Lower lobe of right lung (tissue), 2 donors: Measurements from ENCODE around the gene ARAP1. TPM values are rescaled to one million over a fixed set of nuclear protein-coding genes. Genes with fewer than 3 reads are reported as not detected.
A peak's percentile ranks its signal among the peaks of the same experiment; 100 is the strongest.

Experiments
- ATAC-seq, 2 donors: fragments of 200-7000 bp; cut with Tn5 transposase; one replicate each; pipeline ENCODE4 v1.9.1; 2020 to 2022; ENCODE audit warnings: mild to moderate bottlenecking in 2 of 2, moderate library complexity in 2 of 2
- DNase-seq: peaks from one replicate; pipeline ENCODE4 v3.0.0-alpha.2; 2020
- H3K27ac ChIP-seq: fragments of 200-600 bp; one replicate; pipeline ENCODE4 v1.8.0; 2022
- H3K27me3 ChIP-seq: fragments of 200-600 bp; one replicate; pipeline ENCODE4 v1.8.0; 2022; ENCODE audit warnings: low read depth
- H3K36me3 ChIP-seq: fragments of 200-600 bp; one replicate; pipeline ENCODE4 v1.8.0; 2022; ENCODE audit warnings: mild to moderate bottlenecking
- H3K4me1 ChIP-seq: fragments of 200-600 bp; one replicate; pipeline ENCODE4 v1.8.0; 2022
- H3K4me3 ChIP-seq: fragments of 200-600 bp; one replicate; pipeline ENCODE4 v1.8.0; 2022; ENCODE audit warnings: mild to moderate bottlenecking
- H3K9me3 ChIP-seq: fragments of 200-600 bp; one replicate; pipeline ENCODE4 v1.8.0; 2022
- intact Hi-C: fragments of 100-400 bp; cut with DNase I; formaldehyde crosslinking; loops from one replicate; pipeline ENCODE4 v1.11.0; 2022
- total RNA-seq: library from RNA; stranded (reverse); fragmentation: NEBNext Ultra II Directional; extraction: Animal tissue kit (Norgen Biotek cat#: 25700); gene quantifications from one replicate; pipeline ENCODE4 v1.2.1, GENCODE V29; 2021
- TF ChIP-seq, protein P1 (sequence below): fragments of 200-600 bp; IDR thresholded peaks from one replicate; pipeline ENCODE4 v1.8.0; 2022; ENCODE audit warnings: antibody characterized with exemption, mild to moderate bottlenecking
- donor health status: DM: no; HTN: yes; CAD: no; lungs with severe emphysema.

ARAP1 gene
- total RNA-seq, 1 donor from 2014 or later = 276 TPM

DNA sequence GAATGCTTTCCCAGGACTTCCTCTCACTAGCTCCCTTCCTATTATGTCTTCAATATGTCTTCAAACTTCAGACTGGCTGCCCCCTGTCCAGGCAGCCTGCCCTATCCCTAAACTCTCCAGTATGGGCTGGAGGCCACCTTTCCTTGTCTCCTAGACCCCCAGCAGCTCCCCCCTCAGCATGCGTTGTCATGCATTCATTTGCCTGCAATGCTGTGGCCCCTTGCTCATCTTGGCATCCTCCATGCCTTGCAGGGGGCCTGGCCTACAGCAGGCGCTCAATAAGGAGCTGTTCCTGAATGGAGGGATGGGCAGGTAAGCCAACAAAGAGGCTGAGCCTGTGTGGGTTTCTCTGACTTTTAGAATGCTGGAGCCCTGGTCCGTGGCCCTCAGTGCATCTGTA is 16.4 kb upstream of the ARAP1 start:
- Histone ChIP-seq H3K36me3 (no peaks in the 10 kb centered on the region), H3K9me3 (no peaks in the 10 kb centered on the region), H3K4me1 (peaks cover 9% of the 10 kb centered on the region), H3K27me3 (no peaks in the 10 kb centered on the region), H3K4me3 (no peak overlapping the region), H3K27ac (no peak overlapping the region)
- TF ChIP-seq, protein P1, sequence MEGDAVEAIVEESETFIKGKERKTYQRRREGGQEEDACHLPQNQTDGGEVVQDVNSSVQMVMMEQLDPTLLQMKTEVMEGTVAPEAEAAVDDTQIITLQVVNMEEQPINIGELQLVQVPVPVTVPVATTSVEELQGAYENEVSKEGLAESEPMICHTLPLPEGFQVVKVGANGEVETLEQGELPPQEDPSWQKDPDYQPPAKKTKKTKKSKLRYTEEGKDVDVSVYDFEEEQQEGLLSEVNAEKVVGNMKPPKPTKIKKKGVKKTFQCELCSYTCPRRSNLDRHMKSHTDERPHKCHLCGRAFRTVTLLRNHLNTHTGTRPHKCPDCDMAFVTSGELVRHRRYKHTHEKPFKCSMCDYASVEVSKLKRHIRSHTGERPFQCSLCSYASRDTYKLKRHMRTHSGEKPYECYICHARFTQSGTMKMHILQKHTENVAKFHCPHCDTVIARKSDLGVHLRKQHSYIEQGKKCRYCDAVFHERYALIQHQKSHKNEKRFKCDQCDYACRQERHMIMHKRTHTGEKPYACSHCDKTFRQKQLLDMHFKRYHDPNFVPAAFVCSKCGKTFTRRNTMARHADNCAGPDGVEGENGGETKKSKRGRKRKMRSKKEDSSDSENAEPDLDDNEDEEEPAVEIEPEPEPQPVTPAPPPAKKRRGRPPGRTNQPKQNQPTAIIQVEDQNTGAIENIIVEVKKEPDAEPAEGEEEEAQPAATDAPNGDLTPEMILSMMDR = no peak
- intact Hi-C loops = no loop called here
- DNase-seq = no peak
- ATAC-seq = no peak

DNA sequence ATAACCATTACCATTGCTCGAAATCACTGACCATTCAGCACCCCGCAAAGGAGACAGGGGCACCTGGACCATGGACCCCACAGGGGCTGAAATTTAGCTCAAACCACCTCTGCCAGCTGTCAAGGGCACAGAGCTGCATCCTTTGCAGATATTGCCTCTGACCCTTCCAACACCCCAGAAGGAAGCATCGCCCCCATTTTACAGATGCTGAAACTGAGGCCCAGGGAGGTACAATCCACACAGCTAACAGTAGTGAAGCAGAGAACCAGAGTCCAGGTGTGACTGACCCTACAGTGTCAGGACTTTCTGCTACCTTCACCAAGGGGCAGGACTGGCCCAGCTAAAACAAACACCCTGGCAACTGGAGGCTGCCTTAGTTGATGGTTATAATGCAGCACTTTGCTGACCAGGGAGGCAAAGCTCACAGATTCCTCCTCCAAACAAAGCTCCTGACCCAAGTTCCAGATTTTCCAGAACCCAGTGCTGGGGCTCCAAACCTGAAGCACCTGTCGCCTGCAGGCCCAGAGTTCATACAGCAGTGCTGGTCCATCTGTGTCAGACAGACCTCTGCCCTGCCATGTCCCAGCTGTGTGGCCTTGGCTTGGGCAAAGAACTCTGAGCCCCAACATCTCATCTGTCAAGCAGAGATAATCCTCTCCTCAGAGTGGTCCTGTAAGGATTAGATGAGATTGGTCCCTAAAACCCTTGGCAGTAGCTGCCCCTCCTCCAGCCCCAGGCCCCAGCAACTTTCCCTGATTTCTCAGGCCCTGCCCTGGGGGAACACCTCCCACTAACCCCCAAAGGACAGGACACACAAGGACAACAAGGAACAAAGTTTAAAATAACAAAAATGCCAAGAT is 15.2 kb upstream of the ARAP1 start:
- H3K4me1 ChIP-seq = peaks cover 9% of the 10 kb centered on the region

DNA sequence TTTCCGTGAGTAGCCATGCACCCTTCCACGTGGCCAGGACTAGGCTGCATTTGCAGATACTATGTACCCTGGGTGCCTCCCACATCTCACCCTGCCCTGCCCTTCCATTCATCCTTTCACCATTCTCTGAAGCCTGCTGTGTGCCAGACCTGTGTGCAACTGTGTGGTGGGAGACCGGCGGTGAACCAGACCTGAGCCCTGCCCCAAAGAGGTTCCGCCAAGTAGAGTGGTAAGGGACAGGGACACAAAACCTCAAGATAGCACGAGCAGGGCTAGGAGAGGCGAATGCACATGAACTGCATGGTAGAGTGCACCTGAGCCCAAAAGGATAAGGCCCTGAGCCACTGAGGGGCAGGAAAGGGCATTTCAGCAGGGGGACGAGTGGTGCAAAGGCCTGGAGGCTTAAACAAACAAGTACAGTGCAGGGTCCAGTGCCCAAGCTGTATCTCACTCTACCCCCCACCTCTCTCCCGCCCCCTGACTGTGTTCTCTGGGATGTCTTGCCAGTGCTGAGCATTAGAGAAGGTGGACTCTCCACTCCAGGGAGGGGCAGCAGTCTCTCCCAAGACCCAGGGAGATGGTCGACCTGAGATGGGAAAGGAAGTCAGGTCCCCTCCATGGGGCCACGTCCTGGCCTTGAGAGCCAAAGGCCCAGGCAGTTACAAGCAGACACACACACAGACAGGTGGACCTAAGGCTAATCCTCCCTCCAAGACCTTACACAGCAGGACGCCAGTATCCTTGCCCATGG is 14.1 kb upstream of the ARAP1 start:
- Histone ChIP-seq H3K9me3 (no peaks in the 10 kb centered on the region), H3K27me3 (no peaks in the 10 kb centered on the region), H3K27ac (no peak overlapping the region), H3K4me3 (no peak overlapping the region), H3K36me3 (no peaks in the 10 kb centered on the region), H3K4me1 (peaks cover 9% of the 10 kb centered on the region)
- TF ChIP-seq, protein P1 = no peak
- intact Hi-C loops = no loop called here
- DNase-seq (no peak), ATAC-seq (no peak)

More for the DNA sequence above, 15.2 kb upstream of the ARAP1 start:
- Histone ChIP-seq H3K4me3 (no peak overlapping the region), H3K27me3 (no peaks in the 10 kb centered on the region), H3K27ac (no peak overlapping the region), H3K9me3 (no peaks in the 10 kb centered on the region), H3K36me3 (no peaks in the 10 kb centered on the region)
- intact Hi-C loops = no loop called here
- no peak for ATAC-seq
- TF ChIP-seq, protein P1 = no peak
- no peak for DNase-seq

GRCh38 chr11:72764503-72764902 is 12.3 kb upstream of the ARAP1 start:
- Histone ChIP-seq H3K27ac (no peak overlapping the region), H3K27me3 (no peaks in the 10 kb centered on the region), H3K36me3 (no peaks in the 10 kb centered on the region), H3K9me3 (no peaks in the 10 kb centered on the region), H3K4me3 (no peak overlapping the region), H3K4me1 (peaks cover 9% of the 10 kb centered on the region)
- TF ChIP-seq, protein P1 = peak; percentile 32
- DNase-seq (peak; percentile 81), ATAC-seq (peak; percentile 89 to 93)
- intact Hi-C loops = no loop called here

DNA sequence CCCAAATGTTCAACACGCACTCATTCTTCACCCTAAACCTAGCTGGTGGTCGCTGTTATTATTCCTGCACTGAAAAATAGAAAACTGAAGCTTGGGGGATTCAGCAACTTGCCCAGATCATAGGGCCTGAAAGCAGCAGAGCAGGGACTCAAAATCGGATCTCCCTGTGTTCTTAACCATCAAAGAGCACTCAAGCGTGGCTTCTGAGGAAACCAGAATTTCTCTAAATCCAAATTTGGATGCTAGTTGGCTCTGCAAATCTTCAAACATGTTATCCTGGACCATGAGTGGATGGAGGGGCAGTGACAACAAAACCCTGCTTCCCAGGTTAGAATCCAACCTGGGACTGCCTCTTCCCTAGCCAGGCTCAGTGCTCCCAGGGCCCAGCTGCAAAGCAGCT is 11.6 kb upstream of the ARAP1 start:
- H3K27me3 ChIP-seq = no peaks in the 10 kb centered on the region
- ATAC-seq (no peak), DNase-seq (no peak)
- TF ChIP-seq, protein P1 = no peak
- peaks cover 9% of the 10 kb centered on the region for H3K4me1 ChIP-seq
- no peak overlapping the region for H3K4me3 ChIP-seq
- intact Hi-C loops = no loop called here
- no peaks in the 10 kb centered on the region for H3K36me3 ChIP-seq
- H3K27ac ChIP-seq = no peak overlapping the region
- H3K9me3 ChIP-seq = no peaks in the 10 kb centered on the region
